HCT116 (cell line): ENCODE data around the gene HS3ST2. TPM values are rescaled to one million over a fixed set of nuclear protein-coding genes. Genes with fewer than 3 reads are reported as not detected.

Experiments used
- ATAC-seq: fragments of 200-7000 bp; cut with Tn5 transposase; 2 replicates; pipeline ENCODE4 v1.9.1; 2020; ENCODE audit warnings: mild to moderate bottlenecking, moderate library complexity
- BruUV-seq: library from RNA; stranded (reverse); fragments of 400-500 nt; replicated peaks from 2 replicates; lab custom pipeline; 2021; lab: Mats Ljungman, UMichigan
- CTCF ChIA-PET: fragments of 300-600 bp; sonication (Branson Sonifier 250); formaldehyde crosslinking; loops from one replicate; lab custom pipeline; 2021; ENCODE audit warnings: antibody characterized with exemption; lab: Charles Lee
- POLR2A ChIA-PET: fragments of 300-600, 350-600 bp; sonication (Branson Sonifier 250); formaldehyde crosslinking; loops from one replicate; lab custom pipeline; 2021; ENCODE audit warnings: antibody characterized with exemption; lab: Charles Lee
- RAD21 ChIA-PET, 2 experiments: fragments of 300-600 bp; sonication (Branson Sonifier 250); formaldehyde crosslinking; loops; one replicate each; lab custom pipeline; 2023; ENCODE audit warnings: low total read pairs in 2 of 2; ENCODE audit not compliant: uncharacterized antibody in 2 of 2, unreplicated experiment in 2 of 2, low non-redundant PET in 1 of 2; lab: Charles Lee
- DNase-seq: peaks from one replicate; pipeline ENCODE4 v3.0.0-alpha.2; 2010; ENCODE audit warnings: low read depth, low spot score
- H2AFZ ChIP-seq: fragments of 200-600 bp; shearing (Covaris generic), sonication (generic); 2 replicates; pipeline ENCODE4 v1.6.1; 2017; ENCODE audit warnings: low read depth, mixed run types, mixed read lengths, antibody characterized with exemption, low read length; ENCODE audit not compliant: poor library complexity, severe bottlenecking
- H3K27ac ChIP-seq: 2 replicates; pipeline ENCODE4 v1.5.1; 2012; ENCODE audit warnings: low read depth, low read length
- H3K27me3 ChIP-seq: fragments of 200-600 bp; sonication (generic); 2 replicates; pipeline ENCODE4 v1.6.1; 2016; ENCODE audit warnings: mixed run types, low read length, mixed read lengths; ENCODE audit not compliant: insufficient read depth
- H3K36me3 ChIP-seq, 2 experiments: fragments of 200-500 bp in 1 of 2; fragments of 200-600 bp in 1 of 2; sonication (Bioruptor generic) in 1 of 2; sonication (generic) in 1 of 2; 2 replicates each; pipeline versions ENCODE4 v1.5.1 to v1.6.1; 2014 to 2016; ENCODE audit warnings: low read length in 2 of 2, inconsistent platforms in 1 of 2, mixed read lengths in 1 of 2, mixed run types in 1 of 2; ENCODE audit not compliant: insufficient read depth in 2 of 2, control insufficient read depth in 1 of 2
- H3K4me1 ChIP-seq, 2 experiments: fragments of 200-600 bp in 1 of 2; sonication (generic) in 1 of 2; 2 replicates each; pipeline versions ENCODE4 v1.5.1 to v1.6.1; 2012 to 2017; ENCODE audit warnings: low read length in 2 of 2, inconsistent platforms in 1 of 2, mild to moderate bottlenecking in 1 of 2, mixed read lengths in 1 of 2, mixed run types in 1 of 2, moderate library complexity in 1 of 2; ENCODE audit not compliant: insufficient read depth in 2 of 2, control insufficient read depth in 1 of 2
- H3K4me2 ChIP-seq: fragments of 200-600 bp; sonication (generic); 2 replicates; pipeline ENCODE4 v1.6.1; 2017; ENCODE audit warnings: mixed run types, low read length, mixed read lengths
- H3K4me3 ChIP-seq, 2 experiments: fragments of 200-600 bp in 1 of 2; sonication (generic) in 1 of 2; replicated peaks in 1 of 2; 2 replicates each; pipeline ENCODE4 v1.5.1; 2011 to 2016; ENCODE audit warnings: low read length in 2 of 2, control low read depth in 1 of 2, low read depth in 1 of 2, mild to moderate bottlenecking in 1 of 2, mixed read lengths in 1 of 2, mixed run types in 1 of 2
- H3K79me2 ChIP-seq: fragments of 200-600 bp; sonication (generic); 2 replicates; pipeline ENCODE4 v1.6.1; 2017; ENCODE audit warnings: mild to moderate bottlenecking, mixed run types, low read length, moderate library complexity, mixed read lengths; ENCODE audit not compliant: insufficient read depth
- H3K9ac ChIP-seq: fragments of 200-600 bp; sonication (generic); 2 replicates; pipeline ENCODE4 v1.6.1; 2016; ENCODE audit warnings: low read length, mixed read lengths
- H3K9me2 ChIP-seq: fragments of 200-600 bp; sonication (generic), shearing (Covaris generic); 2 replicates; pipeline ENCODE4 v1.6.1; 2017; ENCODE audit warnings: mixed run types, mild to moderate bottlenecking, moderate library complexity; ENCODE audit not compliant: insufficient read depth
- H3K9me3 ChIP-seq, 2 experiments: fragments of 200-500 bp in 1 of 2; fragments of 200-600 bp in 1 of 2; sonication (Bioruptor generic) in 1 of 2; sonication (generic) in 1 of 2; 2 replicates each; pipeline ENCODE4 v1.6.1; 2014 to 2017; ENCODE audit warnings: low read length in 2 of 2, mixed read lengths in 2 of 2, inconsistent platforms in 1 of 2, low read depth in 1 of 2, mild to moderate bottlenecking in 1 of 2, mixed run types in 1 of 2, moderate library complexity in 1 of 2; ENCODE audit not compliant: control insufficient read depth in 1 of 2, insufficient read depth in 1 of 2
- H4K20me1 ChIP-seq: fragments of 200-600 bp; sonication (generic), shearing (Covaris generic); 2 replicates; pipeline ENCODE4 v1.6.1; 2017; ENCODE audit warnings: mixed run types, mild to moderate bottlenecking, moderate library complexity; ENCODE audit not compliant: insufficient read depth
- CEBPB ChIP-seq: IDR thresholded peaks from 2 replicates; pipeline ENCODE4 v1.6.1; 2012; ENCODE audit warnings: low read depth
- CTCF ChIP-seq, 3 experiments: fragments of 200-600 bp in 1 of 3; sonication (generic) in 1 of 3; IDR thresholded peaks in 2 of 3; conservative IDR thresholded peaks in 1 of 3; 2 replicates each; pipeline ENCODE4 v1.5.1; 2012 to 2017; ENCODE audit warnings: low read depth in 2 of 3, low read length in 2 of 3, antibody characterized with exemption in 1 of 3, borderline replicate concordance in 1 of 3, control low read depth in 1 of 3, mild to moderate bottlenecking in 1 of 3, mixed read lengths in 1 of 3, mixed run types in 1 of 3, moderate library complexity in 1 of 3; ENCODE audit not compliant: insufficient read depth in 1 of 3
- ELF1 ChIP-seq: IDR thresholded peaks from 2 replicates; pipeline ENCODE4 v1.6.1; 2012; ENCODE audit warnings: low read depth, borderline replicate concordance
- EZH2phosphoT487 ChIP-seq: fragments of 200-600 bp; IDR thresholded peaks from 2 replicates; pipeline ENCODE4 v1.6.1; 2018; ENCODE audit warnings: antibody characterized with exemption, borderline replicate concordance
- SIN3A ChIP-seq: IDR thresholded peaks from 2 replicates; pipeline ENCODE4 v1.6.1; 2012; ENCODE audit warnings: low read depth
- TCF7L2 ChIP-seq: IDR thresholded peaks from 2 replicates; pipeline ENCODE4 v1.7.0; 2011; ENCODE audit warnings: borderline replicate concordance, inconsistent platforms; ENCODE audit not compliant: insufficient read depth, insufficient read length; ENCODE audit errors: extremely low read depth
- YY1 ChIP-seq: IDR thresholded peaks from 2 replicates; pipeline ENCODE4 v1.6.1; 2011; ENCODE audit warnings: low read length, low read depth, moderate library complexity, mild to moderate bottlenecking; ENCODE audit not compliant: insufficient replicate concordance; ENCODE audit errors: extremely low read depth
- ZBTB33 ChIP-seq: IDR thresholded peaks from 2 replicates; pipeline ENCODE4 v1.6.1; 2011; ENCODE audit warnings: mild to moderate bottlenecking, low read length, moderate library complexity; ENCODE audit not compliant: insufficient replicate concordance; ENCODE audit errors: extremely low read depth
- ZFX ChIP-seq: fragments of 450-650 bp; IDR thresholded peaks from 2 replicates; pipeline ENCODE4 v1.6.1; 2017
- ZNF274 ChIP-seq: fragments of 200-500 bp; sonication (Bioruptor generic); IDR thresholded peaks from 2 replicates; pipeline ENCODE4 v1.6.1; 2014; ENCODE audit warnings: mild to moderate bottlenecking, low read depth, low read length, inconsistent platforms
- intact Hi-C: fragments of 100-400 bp; cut with micrococcal nuclease; formaldehyde crosslinking; loops from 2 replicates; pipeline ENCODE4 v1.10.0; 2022
- total RNA-seq: library from RNA; stranded (reverse); gene quantifications from one replicate; pipeline ENCODE4 v1.2.1, GENCODE V29; 2021; ENCODE audit not compliant: unreplicated experiment

HS3ST2 gene
- total RNA-seq, 1 experiment from 2014 or later: not detected

- ATAC-seq (no peak), DNase-seq (no peak)
- Histone ChIP-seq H3K4me3 (no peak overlapping the region), H3K79me2 (no peaks in the 10 kb centered on the region), H3K4me1 (no peaks in the 10 kb centered on the region), H3K4me2 (no peak overlapping the region), H3K9ac (no peak overlapping the region), H3K36me3 (no peaks in the 10 kb centered on the region), H4K20me1 (no peaks in the 10 kb centered on the region), H3K9me2 (no peaks in the 10 kb centered on the region), H3K9me3 (no peaks in the 10 kb centered on the region), H2AFZ (no peak overlapping the region), H3K27me3 (peaks cover 46% of the 10 kb centered on the region), H3K27ac (no peak overlapping the region)
- TF ChIP-seq CTCF (IDR thresholded peaks at IDR 0.05 in 2 of 3, conservative IDR thresholded peaks at IDR 0.05 in 1 of 3; ENCODE audit: borderline replicate concordance in 1 of 3, insufficient read depth in 1 of 3, low read depth in 2 of 3, low read length in 2 of 3) (no peak), CEBPB (no peak), YY1 (no peak), ZBTB33 (no peak), EZH2phosphoT487 (no peak), ZNF274 (no peak), SIN3A (no peak), ELF1 (no peak), ZFX (no peak), TCF7L2 (no peak)
- BruUV-seq: no TSS peak
- RAD21 ChIA-PET: no interaction called here
- CTCF ChIA-PET: no interaction called here
- intact Hi-C loops: no loop called here
- POLR2A ChIA-PET: no interaction called here
These were observed 73.0 kb downstream of the HS3ST2 start for GRCh38 chr16:22886927-22887326.
